SU-DHL-6 (cell line): ENCODE results near the gene MRM2.

Experiments
- H2AFZ ChIP-seq: fragments of 200-600 bp; sonication (generic); 2 replicates; pipeline ENCODE4 v1.6.1; 2014; ENCODE audit warnings: low read depth, mild to moderate bottlenecking, moderate library complexity, mixed read lengths, antibody characterized with exemption, low read length; ENCODE audit not compliant: severe bottlenecking
- H3F3A ChIP-seq: fragments of 200-600 bp; shearing (Covaris generic); 2 replicates; pipeline ENCODE4 v1.6.0; 2016; ENCODE audit warnings: antibody characterized with exemption, mild to moderate bottlenecking; ENCODE audit not compliant: insufficient read depth
- H3K27ac ChIP-seq: fragments of 200-600 bp; sonication (generic); 2 replicates; pipeline ENCODE4 v1.5.1; 2016; ENCODE audit warnings: low read depth, mild to moderate bottlenecking, low read length, moderate library complexity, mixed read lengths
- H3K27me3 ChIP-seq: fragments of 200-600 bp; sonication (generic), shearing (Covaris generic); 2 replicates; pipeline ENCODE4 v1.6.0; 2014; ENCODE audit warnings: mild to moderate bottlenecking, low read length
- H3K36me3 ChIP-seq: fragments of 200-600 bp; sonication (generic); 2 replicates; pipeline ENCODE4 v1.6.1; 2014; ENCODE audit warnings: mild to moderate bottlenecking, low read length, mixed read lengths
- H3K4me2 ChIP-seq: fragments of 300-600, 200-600 bp; shearing (Covaris generic), sonication (generic); 2 replicates; pipeline ENCODE4 v1.6.0; 2014; ENCODE audit warnings: low read length, low read depth, mild to moderate bottlenecking; ENCODE audit not compliant: poor library complexity, severe bottlenecking
- H3K4me3 ChIP-seq: fragments of 200-600 bp; sonication (generic); 2 replicates; pipeline ENCODE4 v1.5.1; 2014; ENCODE audit warnings: antibody characterized with exemption, low read length, mild to moderate bottlenecking, mixed read lengths; ENCODE audit not compliant: insufficient read depth, poor library complexity, severe bottlenecking
- H3K79me2 ChIP-seq: fragments of 200-600 bp; sonication (generic); 2 replicates; pipeline ENCODE4 v1.6.1; 2014; ENCODE audit warnings: mild to moderate bottlenecking, low read length, moderate library complexity; ENCODE audit not compliant: insufficient read depth
- H3K9ac ChIP-seq: fragments of 200-600 bp; sonication (generic); 2 replicates; pipeline ENCODE4 v1.7.0; 2014; ENCODE audit warnings: mild to moderate bottlenecking, low read length
- H3K9me2 ChIP-seq: fragments of 200-600 bp; sonication (generic); replicated peaks from 2 replicates; pipeline ENCODE4 v1.6.1; 2014; ENCODE audit warnings: low read length; ENCODE audit not compliant: insufficient read depth
- H3K9me3 ChIP-seq: fragments of 200-600 bp; sonication (generic); 2 replicates; pipeline ENCODE4 v1.6.1; 2014; ENCODE audit warnings: low read length, mixed read lengths; ENCODE audit not compliant: insufficient read depth
- H4K20me1 ChIP-seq: fragments of 200-600 bp; sonication (generic); 2 replicates; pipeline ENCODE4 v1.6.1; 2014; ENCODE audit warnings: low read depth, mild to moderate bottlenecking, antibody characterized with exemption, low read length, moderate library complexity, mixed read lengths
- CTCF ChIP-seq: fragments of 200-600 bp; sonication (generic); IDR thresholded peaks from one replicate; pipeline ENCODE4 v1.5.1; 2017; ENCODE audit warnings: antibody characterized with exemption, mild to moderate bottlenecking, low read length, moderate library complexity; ENCODE audit not compliant: insufficient read depth, poor library complexity, severe bottlenecking
- EZH2phosphoT487 ChIP-seq: fragments of 200-600 bp; sonication (generic), shearing (Covaris generic); conservative IDR thresholded peaks from 2 replicates; pipeline ENCODE4 v1.6.1; 2018; ENCODE audit warnings: mild to moderate bottlenecking, antibody characterized with exemption, low read length, moderate library complexity, mixed read lengths

The MRM2 gene

GRCh38 chr7:2209961-2210323 is 32.1 kb downstream of the MRM2 start:
- no peaks in the 10 kb centered on the region for H3K79me2 ChIP-seq
- no peaks in the 10 kb centered on the region for H4K20me1 ChIP-seq
- no peak overlapping the region for H2AFZ ChIP-seq
- 0 out of 2 replicates have a peak, but pooled peaks cover 4% of the 10 kb centered on the region for H3K36me3 ChIP-seq
- H3K4me2 ChIP-seq = no peak overlapping the region
- H3K9me2 ChIP-seq = no peaks in the 10 kb centered on the region
- no peak overlapping the region for H3K9ac ChIP-seq
- H3K27ac ChIP-seq = no peak overlapping the region
- no peaks in the 10 kb centered on the region for H3K27me3 ChIP-seq
- H3K9me3 ChIP-seq = no peaks in the 10 kb centered on the region
- TF ChIP-seq CTCF = no peak
- no peak for TF ChIP-seq EZH2phosphoT487
- H3F3A ChIP-seq = no peaks in the 10 kb centered on the region
- no peak overlapping the region for H3K4me3 ChIP-seq

- no peak for TF ChIP-seq EZH2phosphoT487
- TF ChIP-seq CTCF = peak; percentile 26
- Histone ChIP-seq H3K79me2 (no peaks in the 10 kb centered on the region), H3K9me3 (no peaks in the 10 kb centered on the region), H3K27ac (no peak overlapping the region), H3K9me2 (no peaks in the 10 kb centered on the region), H3K4me3 (no peak overlapping the region), H4K20me1 (no peaks in the 10 kb centered on the region), H3K9ac (no peak overlapping the region), H3K27me3 (no peaks in the 10 kb centered on the region), H2AFZ (no peak overlapping the region), H3K36me3 (0 out of 2 replicates have a peak, but pooled peaks cover 4% of the 10 kb centered on the region), H3F3A (no peaks in the 10 kb centered on the region), H3K4me2 (no peak overlapping the region)
Measured at GRCh38 chr7:2209146-2209960, 32.7 kb downstream of the MRM2 start.

GRCh38 chr7:2208712-2209111 is 33.3 kb downstream of the MRM2 start:
- no peak overlapping the region for H3K4me3 ChIP-seq
- H2AFZ ChIP-seq = no peak overlapping the region
- no peaks in the 10 kb centered on the region for H3K9me2 ChIP-seq
- no peak for TF ChIP-seq EZH2phosphoT487
- no peak for TF ChIP-seq CTCF
- H4K20me1 ChIP-seq = no peaks in the 10 kb centered on the region
- H3K79me2 ChIP-seq = no peaks in the 10 kb centered on the region
- no peaks in the 10 kb centered on the region for H3K9me3 ChIP-seq
- H3K27ac ChIP-seq = no peak overlapping the region
- H3K4me2 ChIP-seq = no peak overlapping the region
- 0 out of 2 replicates have a peak, but pooled peaks cover 4% of the 10 kb centered on the region for H3K36me3 ChIP-seq
- no peaks in the 10 kb centered on the region for H3K27me3 ChIP-seq
- no peaks in the 10 kb centered on the region for H3F3A ChIP-seq
- H3K9ac ChIP-seq = no peak overlapping the region
